GM19324 (cell line): Measurements from ENCODE around the gene PRDM11.
"Not testable (repeated sequence)": the region's sequence is repeated elsewhere in the genome, so short reads cannot be mapped to it uniquely, and the experiment has no call there.

Experiments used
- ATAC-seq: cut with Tn5 transposase; IDR thresholded peaks from one replicate; pipeline ENCODE4 v1.9.1; 2021; ENCODE audit warnings: mild to moderate bottlenecking, moderate library complexity; ENCODE audit not compliant: unreplicated experiment, low FRiP score

The PRDM11 gene

DNA sequence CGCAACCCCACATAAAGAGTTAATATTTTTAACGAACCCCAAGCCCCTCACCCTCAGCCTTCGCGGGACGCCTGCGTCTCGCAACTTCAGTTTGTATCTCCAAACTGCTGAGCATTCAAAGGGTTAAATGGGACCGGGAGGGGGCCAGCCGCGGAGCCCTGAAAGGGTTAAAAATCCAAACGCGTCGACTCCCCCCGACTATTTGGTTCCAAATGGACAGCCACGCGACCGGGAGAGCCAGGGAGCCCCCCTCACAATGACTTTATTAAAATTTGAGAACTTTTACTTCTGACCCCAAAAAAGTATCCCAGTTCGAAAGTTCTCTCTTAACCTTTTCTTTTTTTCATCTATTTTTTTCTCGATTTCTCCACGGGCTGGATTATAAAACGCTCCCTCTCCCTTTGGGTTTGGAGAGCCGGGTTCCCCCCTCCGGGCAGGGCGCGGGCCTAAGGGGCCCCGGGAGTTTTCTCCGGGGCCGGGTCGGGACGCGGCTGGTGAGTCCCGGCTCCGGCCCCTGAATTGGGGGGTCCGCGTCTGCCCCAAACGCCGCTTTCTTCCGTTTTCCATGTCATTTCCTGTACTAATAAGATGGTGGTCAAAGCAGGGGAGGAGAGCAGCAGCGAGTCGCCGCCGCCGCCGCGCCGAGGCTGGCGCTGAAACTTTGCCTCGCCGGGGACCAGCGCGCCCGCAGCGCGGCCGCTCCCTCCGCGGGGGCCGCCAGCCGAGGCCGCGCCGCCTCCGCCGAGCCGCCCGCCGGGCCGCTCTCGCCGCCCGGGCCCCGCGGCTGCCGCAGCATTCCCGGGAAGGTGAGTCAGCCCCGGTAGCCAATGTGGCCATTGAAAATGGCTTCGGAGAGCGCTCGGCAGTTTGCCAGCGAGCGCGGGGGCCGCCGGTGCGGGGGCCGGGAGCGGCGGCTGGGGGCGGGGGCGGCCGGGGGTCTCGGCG, at the start of gene PRDM11:
Gene PRDM11 (plus strand): TSS at position 568 of the 945 bp plus-strand sequence. CDS start 35,128 bp downstream, outside the sequence.
- peak; percentile 40 for ATAC-seq

DNA sequence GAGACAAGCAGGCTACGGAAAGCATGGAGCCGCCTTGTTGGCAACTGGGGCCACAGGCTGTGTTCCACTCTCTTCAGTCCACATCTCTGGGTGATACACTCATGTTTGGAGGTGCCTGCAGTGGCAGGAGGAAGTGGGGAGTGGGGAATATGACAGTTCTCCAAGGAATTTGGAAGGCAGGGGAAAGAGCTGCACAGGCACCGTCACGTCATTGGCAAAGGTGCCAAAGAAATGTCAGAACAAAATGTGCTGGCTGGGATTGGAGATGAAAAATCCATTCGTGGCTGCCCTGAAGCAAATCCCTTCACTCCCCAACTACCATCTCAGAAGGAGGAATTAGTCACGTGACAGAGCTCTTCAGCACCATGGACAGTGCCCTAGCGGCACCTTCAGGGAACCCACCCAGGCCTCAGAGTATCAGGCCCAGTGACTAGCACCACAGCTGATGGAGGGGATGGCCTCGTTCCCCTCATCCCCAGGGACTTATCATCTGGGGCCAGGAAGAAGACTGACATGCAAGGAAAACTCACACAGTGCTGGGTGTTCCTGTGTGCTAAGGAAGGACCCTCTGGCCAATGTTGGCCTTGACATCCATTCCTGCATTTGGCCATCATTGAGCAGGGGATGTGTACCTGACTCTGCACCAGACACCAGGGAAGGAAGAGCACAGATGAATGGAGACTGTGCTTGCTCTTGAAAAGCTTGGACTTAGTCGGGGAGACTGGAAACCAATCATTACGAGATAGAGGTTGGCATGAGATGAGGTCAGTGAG, 48.5 kb upstream of the PRDM11 start:
- no peak for ATAC-seq

DNA sequence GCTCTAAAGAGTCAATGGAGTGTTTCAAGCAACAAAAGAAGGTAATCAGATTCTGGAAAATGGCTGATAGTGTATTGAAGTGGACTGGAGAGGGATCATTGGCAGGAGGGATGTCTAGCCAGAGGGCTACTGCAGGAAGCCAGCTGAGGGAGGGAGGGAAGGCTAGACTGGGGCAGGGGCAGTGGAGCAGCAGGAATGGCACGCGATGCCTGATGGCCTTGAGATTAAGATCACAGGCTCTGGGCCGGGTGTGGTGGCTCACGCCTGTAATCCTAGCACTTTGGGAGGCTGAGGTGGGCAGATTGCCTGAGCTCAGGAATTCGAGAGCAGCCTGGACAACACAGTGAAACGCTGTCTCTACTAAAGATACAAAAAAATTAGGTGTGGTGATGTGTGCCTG, 47.5 kb upstream of the PRDM11 start:
- no peak for ATAC-seq

DNA sequence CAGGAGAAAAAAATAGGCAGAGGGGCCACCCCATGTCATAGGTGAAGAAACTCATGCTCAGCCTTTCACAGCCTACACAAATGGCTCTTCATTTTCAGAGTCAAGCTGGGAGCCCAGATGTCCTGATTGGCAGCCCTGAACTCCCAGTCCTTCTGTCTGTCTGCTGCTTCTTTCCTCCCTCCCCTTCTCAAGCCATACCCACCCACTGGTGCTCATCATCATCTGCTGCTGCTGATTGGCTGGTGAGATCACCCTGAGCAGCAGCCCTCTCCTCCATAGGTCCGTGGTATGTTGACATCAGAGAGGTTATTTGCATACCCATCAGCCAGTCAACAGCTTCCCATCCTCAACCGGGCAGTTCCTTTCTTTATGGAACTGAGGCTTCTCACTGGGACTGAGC, 46.1 kb upstream of the PRDM11 start:
- no peak for ATAC-seq

DNA sequence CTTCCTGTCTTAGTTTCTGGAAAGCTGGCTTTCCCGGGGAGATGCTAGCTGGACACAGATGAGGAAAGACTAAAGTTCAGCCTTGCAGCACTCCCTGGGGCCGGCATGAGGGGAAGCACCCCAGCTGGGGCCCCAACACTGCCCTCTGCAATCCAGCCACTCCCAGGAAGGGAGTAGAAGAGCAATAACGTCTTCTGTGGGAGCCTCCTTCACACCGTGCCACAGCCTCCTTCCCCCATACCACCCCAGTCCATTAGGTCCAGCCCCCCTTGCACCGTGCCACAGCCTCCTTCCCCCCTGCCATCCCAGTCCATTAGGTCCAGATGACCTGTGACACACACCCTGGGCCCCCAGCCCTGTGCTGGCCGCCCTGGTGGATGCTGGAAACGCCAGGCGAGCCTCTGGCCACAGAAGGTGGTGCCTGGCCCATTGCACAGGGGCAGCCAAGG, 44.1 kb upstream of the PRDM11 start:
- ATAC-seq, result no peak

DNA sequence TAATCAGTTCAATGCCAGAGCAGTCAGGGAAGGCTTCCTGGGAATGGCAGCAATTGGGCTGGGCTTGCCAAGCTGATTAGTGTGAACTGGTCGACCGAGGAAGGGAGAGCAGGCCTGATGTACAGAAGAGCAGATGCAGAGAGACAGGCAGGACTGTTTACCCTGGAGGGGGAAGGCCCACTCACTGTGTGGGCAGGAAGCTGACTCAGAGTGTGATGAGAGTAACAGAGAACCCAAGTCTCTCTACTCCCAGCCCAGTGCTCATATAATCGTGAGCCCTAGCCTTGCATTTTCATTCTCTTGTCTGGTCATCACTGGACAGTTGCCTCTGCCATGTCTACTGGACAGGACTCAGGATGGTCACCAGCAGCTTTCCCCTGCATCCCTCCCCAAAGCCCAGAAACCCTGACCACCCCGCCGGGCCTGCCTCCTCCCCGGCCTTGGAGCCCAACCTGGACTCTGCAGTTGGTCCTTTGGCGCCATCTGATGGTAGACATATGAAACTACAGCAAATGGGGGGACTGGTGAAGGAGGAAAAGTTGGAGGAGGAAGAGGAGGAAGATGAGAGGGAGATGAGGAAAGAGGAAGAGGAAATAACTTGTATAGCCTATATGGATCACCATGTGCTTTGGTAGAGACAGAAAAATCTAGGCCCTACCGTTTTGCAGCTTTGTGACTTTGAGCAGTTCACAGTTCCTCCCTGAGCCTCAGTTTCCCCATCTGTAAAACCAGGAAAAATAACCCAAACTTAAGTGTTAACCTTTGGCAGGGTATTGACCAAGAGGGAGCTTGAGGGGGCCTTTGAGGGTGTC, 43.4 kb upstream of the PRDM11 start:
- ATAC-seq, result no peak

DNA sequence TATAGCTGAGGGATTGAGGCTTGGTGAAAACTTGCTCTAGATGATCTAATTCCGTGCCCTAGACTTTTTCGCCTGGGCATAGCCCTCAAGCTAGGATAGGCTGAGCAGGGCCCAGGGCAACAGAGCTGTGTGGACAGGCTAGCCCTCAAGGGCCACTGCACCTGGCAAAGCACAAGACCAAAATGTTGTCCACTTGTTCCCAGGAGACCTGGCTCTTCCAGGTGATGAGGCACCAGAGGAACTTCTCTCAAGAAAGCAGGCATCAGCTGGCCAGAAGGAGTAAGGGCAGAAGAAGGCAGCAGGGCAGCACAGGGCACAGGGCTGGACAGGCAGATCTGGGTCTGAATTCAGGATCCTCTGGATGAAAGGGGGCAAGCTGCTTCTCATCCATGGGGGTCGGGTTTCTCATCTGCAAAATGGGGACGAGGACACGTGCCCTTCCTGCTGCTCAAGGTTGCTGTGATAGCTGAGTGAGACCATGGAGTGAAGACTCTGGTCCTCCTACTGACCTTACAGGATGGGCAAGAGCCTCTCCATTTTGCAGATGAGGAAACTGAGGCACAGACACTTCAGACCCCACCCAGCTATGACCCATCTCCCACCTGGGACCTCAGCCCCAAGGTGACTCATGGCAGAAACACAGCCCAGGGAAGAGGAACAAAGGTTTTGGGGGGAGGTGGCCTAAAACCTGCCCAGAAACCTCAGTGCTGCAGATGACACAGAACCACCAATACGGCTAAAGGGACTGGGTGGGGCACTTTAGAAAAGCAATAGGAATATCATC, 42.2 kb upstream of the PRDM11 start:
- ATAC-seq, result no peak

DNA sequence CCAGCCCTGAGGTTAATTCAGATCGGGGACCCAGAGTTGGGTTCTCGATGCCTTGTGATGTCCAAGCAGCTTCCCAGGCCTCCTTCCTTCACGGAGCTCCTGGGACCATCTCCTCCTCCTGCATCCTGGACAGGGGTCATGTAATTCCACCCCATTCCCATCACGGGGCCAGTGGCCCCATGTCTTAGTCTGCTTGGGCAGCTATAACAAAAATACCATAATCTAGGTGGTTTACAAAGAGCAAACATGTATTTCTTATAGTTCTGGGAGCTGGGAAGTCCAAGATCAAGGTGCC, 41.7 kb upstream of the PRDM11 start:
- ATAC-seq, result no peak

DNA sequence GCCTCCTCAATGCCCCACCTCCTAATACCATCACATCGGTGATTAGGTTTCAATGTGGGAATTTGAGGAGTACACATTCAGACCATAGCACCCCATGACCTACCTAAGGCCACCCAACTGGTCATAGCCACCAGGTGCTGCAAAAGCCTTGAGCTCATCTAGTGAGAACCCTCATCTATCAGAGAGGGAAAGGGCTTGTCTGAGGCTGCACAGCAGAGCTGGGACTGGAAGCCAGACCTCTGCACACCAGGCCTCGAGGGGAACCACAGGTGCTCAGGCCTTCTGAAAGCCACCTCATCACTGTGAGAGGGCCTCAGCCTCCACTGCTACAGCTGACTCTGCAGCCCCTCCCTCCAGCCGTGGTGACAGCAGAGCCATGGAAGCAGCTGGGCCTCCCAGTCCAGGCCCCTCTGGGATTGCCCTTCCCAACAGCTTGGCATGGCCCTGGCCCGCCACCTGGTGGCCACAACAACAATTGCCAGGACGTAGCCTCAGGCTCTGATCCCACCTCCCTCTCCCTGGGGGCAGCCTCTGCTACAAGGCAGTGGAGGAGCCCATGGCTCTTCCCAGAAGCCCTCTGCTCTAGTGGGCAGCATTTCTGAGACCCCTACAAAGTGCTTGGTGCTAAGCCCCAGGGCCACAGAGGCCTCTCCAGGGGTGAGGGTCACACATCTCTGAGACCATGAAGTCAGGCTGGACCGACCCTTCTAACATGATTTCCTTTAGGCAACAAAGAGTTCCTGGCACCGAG, 41.0 kb upstream of the PRDM11 start:
- ATAC-seq, result no peak

DNA sequence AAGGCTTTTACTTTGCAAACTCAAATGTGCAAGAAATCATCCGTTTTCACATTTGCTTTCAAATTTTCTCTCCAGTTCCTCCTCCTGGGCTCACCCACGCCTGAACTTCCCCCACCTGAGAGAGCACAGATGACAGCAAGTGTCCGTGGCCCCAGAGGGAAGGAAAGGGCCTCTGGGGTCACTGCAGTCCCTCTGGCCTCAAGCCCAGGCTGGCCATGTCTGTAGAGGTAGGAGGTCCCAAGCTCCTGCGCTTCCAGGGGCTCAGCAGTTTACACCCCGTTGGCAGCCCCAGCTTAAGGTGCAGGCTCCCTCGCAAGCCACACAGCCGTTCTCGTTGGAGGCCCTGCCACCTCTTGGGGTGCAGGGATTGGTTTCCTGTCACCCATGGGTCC, 40.5 kb upstream of the PRDM11 start:
- ATAC-seq, result no peak

DNA sequence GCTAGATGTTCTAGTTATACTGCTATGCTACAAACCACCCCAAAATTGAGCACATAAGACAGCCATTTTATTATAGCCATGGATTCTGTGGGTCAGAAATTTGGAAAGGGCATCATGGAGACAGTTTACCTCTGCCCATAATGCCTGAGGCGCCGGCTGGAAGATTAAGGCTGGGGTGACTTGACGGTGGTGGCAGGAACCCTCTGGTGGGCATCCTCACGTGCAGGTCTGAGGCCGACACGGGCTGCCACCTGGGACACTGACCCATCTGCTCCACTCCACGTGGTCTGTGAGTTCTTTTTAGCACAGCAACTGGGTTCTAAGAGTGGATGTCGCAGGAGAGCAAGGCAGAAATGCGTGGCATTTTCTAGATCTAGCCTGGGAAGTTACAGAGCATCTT, 40.0 kb upstream of the PRDM11 start:
- ATAC-seq, result no peak

DNA sequence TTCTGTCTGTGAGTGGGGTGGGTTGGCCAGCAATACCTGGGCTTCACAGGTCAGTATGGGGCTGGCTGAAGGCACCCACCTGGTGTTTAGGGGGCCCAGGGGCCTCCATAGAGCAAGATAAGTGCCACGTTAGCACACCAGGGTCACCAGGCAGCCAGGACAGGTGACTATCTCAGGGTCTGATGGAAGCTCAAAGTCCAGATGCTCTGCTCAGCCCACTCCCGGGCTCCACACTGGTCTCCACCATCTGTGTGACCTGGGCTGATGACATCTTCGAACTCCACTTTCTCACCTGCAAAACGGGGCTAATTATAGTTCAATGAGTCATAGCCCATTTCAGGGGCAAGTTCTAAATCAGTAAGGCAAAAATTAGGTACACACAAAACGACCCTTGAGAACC, 39.4 kb upstream of the PRDM11 start:
- ATAC-seq, result no peak

DNA sequence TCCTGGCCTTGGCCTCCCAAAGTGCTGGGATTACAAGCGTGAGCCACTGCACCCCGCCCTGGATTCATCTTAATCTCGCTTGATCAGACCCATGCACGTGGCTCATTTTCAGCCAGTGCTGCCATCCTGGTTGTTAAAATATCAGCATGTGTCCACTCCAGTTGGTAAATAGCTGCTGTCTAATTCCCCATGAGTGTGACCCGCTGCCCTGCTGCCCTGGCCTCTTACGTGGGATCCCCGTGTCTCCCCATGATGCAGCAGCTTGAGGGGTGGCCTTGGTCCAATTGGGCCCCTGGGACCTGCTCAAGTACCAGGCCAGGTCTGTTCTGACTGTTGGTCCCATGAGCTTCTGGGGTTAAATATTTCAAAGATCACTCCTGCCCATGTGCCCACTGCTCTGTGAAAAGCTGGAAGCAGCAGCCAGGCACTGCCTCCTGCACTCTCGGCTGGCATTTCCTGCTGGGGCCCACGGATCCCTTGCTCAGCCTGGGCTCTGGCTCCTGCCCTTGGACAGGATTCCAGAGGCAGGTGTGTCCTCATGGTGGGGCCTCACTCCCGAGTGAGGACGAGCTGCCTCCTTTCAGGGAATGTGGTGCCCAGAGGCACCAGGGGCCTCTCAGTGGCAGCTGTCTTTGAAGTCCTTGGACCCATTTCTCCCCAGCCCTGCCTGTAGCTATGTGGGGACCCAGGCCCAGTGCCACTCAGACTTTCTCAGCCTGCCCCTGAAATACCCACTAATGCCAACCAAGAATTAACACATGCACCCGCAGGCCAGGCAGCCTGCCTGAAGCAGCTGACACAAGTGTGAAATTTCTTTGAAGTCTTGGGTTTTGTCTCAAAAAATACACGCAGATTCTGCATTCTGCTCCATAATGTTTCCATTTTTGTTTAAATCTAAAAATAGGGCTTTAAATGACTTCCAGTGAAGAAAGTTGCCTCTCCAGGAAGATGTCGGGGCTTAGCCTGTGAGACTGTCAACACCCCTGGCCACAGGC, 38.1 kb upstream of the PRDM11 start:
- no peak for ATAC-seq

DNA sequence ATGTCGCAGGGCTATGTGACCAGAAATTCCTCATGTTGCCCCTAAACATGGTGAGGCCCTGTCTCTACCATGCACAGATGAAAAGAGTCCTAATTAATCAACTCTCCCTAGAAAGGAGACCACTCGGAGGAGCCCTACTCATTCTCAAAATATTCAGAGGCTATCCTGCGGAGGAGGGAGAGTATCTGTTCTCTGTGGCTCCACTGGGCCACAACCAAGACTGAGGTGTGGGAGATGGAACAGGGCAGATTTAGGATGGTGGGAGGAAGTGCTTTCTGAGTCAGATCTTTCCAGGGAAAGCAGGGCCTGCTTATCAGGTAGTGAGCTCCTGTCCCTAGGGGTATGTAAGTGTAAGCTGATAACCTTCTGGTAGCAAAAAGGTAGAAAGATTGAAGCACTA, 37.0 kb upstream of the PRDM11 start:
- ATAC-seq, result no peak

DNA sequence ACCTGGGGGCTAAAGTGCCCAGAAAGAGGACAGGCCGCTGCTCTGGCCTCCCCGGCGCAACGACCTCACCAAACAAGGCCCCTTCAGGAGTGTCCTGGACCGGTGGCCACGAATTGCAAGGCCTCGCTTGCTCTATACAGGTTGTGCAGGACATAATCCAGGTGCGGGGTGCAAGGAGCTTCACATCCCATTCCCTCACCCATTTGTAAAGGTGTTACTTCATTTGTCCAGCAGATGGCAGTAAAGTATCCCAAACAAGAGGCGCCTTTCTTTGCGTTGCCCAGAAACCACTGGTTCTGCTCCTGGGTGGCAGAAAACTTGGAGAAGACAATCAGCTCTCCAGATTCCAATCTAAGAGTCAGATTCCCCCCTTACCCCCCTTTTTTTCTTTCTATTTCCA, 35.9 kb upstream of the PRDM11 start:
- ATAC-seq, result no peak

DNA sequence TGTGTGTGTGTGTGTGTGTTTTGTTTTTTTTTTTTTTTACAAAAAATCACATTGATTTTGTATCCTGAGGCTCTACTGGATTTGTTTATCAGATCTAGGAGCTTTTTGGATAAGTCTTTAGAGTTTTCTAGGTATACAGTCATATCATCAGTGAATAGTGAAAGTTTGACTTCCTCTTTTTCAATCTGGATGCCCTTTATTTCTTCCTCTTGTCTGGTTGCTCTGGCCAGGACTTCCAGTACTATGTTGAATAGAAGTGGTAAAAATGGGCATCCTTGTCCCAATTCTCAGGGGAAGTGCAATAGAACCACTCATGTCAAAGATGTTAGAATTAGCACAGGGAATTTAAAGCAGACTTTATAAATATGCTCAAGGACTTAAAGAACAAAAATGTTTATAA, 32.6 kb upstream of the PRDM11 start:
- no peak for ATAC-seq

DNA sequence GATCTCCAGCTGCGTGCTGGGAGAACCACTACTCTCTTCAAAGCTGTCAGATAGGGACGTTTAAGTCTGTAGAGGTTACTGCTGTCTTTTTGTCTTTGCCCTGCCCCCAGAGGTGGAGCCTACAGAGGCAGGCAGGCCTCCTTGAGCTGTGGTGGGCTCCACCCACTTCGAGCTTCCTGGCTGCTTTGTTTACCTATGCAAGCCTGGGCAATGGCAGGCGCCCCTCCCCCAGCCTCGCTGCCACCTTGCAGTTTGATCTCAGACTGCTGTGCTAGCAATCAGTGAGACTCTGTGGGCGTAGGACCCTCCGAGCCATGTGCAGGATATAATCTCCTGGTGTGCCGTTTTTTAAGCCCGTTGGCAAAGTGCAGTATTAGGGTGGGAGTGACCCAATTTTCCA, 18.6 kb upstream of the PRDM11 start:
- not testable (repeated sequence) for ATAC-seq

DNA sequence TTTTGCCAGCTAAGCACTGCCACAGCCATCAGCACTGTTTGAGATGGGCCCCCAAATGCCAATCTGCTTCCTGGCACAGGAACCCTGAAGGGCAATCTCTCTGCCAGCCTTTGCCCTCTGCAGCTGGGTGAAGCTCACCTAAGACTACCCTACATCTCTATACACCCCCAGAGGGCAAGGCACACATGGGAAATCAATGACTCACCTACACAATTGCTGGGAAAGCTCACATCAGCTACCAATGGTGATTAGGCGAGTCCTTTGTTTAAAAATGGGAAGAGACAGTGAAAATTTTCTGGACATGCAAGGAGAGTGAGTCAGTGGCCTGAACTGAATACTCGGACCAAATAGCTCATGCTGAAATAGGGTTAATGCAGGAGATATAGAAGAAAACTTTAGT, 12.6 kb upstream of the PRDM11 start:
- no peak for ATAC-seq
